HUDEP-2 (cell line): ENCODE data around the gene WNT7A.
A peak's percentile ranks its signal among the peaks of the same experiment; 100 is the strongest.

Experiments
- DNase-seq, 76 experiments: peaks; one replicate each; lab custom pipeline; 2025; ENCODE audit not compliant: unreplicated experiment in 76 of 76; lab: John Stamatoyannopoulos, UW

The WNT7A gene

GRCh38 chr3:13885704-13886010, 5.8 kb upstream of the WNT7A start:
- no peak for DNase-seq

DNA sequence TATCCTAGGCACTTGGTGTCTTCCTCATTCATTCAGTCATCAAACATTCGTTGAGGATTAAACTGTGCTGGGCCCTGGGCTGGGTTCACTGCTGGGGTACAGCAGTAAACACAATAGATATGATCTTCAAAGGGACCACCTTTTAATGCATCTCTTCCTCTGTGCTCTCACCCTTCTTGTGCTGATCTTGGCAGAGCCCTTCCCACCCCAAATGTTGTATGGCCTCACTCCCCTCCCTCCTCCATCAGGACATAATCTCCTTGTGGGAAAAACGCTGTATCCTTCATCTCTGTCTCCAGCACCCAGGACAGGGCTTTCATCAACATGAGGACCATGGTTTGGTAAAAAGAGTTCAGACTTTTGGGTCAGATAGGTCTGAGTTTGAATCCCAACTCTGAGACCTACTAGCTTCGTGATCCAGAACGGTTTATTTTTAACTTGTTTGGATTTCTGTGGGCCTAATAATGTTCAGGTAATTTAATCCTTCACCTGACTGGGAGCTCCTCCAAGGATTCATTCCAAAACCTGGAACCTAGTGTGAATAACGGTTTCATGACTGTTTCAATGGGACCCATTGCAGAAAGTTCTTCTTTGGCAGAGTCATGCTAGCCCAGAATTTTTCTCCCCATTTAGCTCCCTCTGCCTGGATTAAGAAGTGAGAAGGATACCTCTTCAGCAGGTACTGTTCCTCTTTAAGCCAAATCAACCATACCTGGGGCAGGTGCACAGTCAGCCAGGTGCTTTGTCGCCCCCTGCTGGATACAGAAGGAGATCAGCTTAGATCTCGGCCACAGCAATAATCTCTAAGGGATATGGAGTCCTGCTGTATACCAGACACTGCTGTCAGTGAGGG, 5.2 kb upstream of the WNT7A start:
- peak in 29 of 76 experiments; percentile 2 to 49 (median 13) for DNase-seq

DNA sequence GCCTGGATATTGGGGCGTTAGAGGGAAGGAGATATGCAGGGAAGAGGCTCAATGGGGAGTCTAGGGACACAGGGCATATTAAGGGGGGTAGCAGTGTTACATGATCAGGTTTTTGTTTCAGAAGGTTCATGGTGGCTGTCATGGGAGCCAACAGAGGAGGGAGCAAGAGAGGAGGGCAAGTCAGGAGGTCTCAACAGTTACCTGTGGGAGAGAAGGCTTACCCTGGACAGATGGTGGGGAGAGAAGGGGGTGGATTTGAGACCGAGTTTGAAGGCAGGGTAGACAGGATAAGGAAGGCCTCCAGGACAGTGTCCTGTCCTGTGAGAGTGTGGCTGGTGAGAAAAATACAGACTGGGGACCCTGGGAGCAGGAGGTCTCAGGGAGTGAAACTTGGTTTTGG, 3.8 kb upstream of the WNT7A start:
- DNase-seq, result no peak

- no peak for DNase-seq
Observed at GRCh38 chr3:13882876-13883275, 3.0 kb upstream of the WNT7A start.

DNA sequence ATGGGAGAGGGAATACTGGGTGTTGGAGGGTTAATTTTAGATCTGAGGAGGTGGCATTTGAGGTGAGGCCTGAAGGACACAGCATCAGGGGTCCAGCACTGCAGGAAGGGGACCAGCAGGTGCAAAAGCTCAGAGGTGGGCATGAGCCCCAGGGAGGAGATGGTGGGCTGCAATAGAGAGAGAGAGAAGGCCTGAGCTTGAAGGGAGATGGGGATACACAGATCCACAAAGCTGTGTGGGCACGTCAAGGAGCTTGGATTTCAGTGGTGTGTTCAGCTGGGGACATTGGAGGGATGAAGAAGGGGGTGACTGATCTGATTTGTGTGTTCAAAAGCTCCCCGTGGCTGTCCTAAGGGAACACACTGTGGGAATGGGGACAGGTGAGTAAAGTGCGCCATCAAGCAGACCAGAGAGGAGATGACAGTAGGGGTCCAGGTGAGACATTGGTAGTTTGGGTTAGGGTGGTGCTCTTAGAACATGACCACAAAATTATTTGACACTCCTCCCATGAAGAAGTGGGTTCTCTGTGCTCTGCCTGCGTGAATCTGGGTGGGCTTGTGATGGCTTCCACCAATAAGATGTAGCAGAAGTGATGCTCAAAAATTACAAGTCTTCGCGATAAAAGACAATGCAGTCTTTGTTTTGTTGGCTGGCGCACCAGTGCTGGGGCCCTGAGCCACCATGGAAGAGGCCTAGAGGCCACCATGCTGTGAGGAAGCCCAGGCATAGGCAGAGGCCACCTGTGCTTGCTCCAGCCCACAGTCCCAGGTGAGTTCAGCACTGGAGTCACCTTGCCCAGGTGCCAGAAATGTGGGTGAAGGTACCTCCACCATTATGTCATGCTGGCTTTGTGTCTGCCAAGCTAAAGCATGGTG, 1.9 kb upstream of the WNT7A start:
- no peak for DNase-seq

GRCh38 chr3:13880811-13881156, 913 bp upstream of the WNT7A start:
- no peak for DNase-seq

DNA sequence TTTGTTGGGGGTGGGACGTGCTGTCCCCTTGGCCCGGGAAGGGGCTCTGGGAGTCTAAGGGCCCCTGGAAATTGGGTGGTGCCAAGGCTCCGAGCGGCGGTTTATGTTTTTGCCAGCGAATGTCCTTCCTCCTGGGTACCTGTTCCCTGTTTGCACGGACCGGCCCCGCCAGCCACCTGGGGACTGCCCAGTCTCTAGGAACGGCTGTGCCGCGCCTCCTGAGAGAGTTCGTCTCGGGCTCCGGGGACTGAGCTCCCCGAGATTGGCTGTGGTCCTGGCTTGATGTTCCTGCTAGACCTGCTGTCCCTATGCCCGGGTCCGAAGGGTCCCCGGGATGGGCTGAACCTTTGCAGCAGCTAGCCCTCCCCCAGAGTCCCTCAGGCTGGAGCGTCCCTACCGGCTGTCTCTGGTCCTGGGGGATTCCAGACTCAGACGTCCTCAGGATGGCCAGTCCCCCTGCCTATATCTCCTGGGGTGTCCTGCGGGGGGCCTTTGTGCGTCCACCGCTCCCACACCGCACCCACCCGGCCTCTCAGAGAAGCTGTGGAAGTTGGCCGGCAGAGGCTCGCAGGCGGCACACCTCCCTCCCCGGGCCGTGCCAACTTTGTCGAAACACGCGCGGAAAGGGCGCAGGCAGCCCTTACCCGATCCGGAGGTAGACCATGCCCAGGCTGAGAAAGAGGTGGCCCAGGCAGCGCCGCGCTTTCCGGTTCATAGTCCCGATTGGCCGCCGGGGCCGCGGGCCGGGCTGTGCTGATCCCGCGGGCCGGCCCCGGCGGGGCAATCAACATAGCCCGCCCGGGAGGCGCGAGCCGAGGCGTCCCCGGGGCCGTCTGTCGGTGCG, 547 bp downstream of the WNT7A start:
- DNase-seq, result no peak

DNA sequence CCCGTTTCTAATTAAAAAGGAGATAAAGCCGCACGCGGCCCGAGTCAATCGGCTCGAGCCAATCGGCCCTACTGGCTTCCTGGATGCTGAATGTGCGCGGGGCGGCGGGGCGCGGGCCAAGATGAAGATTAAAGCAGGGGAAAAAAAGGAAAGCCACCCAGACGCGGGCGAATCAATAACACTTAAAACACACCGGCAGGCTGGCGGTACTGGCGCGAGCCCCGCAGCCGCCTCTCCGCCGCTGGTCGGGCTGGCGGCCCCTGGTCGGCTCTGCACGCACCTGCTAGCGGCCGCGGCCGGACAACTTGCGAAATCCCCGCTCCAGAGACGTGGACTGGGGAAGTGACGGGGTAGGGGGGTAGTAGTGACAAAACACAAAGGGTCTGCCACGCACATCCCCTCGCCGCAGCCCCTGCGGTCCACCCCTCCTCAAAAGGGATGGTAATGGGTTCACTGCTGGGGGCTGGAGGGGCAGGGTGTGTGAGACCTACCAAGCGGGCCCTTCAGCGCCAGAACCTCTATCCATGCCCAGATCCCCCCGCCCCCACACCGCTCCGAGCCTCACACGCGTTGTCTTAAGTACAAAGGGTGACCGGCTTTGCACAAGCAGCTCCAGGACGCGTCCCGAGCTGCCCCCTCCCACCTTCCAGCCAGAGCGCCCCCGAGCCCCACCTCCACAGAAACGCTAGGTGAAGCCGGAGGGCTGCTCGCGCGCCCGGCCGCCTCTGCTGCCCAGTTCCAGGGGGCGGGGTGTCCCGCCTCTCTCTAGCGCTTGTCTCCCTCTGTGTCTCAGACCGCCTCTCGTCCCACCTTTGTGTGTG, 1.4 kb downstream of the WNT7A start:
- DNase-seq, result no peak

GRCh38 chr3:13877911-13878280, 2.0 kb downstream of the WNT7A start:
- no peak for DNase-seq

GRCh38 chr3:13876451-13877100, 3.3 kb downstream of the WNT7A start:
- DNase-seq, result no peak

- no peak for DNase-seq
Observed at GRCh38 chr3:13874891-13875290, 5.0 kb downstream of the WNT7A start.

DNA sequence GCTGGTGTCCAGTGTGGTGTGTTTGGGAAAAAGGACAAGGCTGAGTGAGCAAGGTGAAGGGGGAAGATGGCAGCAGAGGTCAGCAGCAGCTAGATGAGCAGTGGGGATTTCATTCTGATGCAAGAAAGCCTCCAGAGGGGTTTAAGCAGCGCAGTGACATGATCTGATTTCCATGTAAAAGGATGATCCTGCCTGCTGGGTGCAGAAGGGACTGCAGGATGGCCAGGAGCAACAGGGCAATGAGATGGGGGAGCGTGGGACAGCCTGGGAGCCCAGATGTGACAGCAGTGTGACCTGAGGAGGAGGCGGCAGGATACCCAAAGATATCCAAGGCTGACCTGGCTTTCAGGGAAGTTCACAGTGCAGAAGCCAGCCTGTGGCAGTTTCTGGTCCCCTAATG, 6.1 kb downstream of the WNT7A start:
- DNase-seq, result no peak

DNA sequence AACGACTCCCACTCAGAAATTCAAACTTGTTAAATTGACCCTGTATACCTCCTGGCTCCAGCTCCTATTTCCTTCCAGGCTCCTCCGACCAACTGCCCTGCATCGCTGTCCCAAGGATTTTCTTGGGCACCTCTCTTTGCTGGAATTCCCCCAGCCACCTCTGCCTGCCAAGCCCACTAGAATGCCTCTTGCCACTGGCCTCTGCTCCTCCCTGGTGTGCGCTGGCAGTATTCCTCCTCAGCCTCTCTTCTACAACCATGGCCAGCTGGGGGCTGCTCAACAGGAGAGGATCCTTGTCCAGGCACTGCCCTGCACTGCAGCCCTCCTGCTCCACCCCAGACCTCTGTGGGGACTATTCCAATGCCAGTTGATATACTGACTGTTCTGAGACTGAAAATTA, 7.4 kb downstream of the WNT7A start:
- DNase-seq, result no peak

GRCh38 chr3:13871791-13872190, 8.1 kb downstream of the WNT7A start:
- no peak for DNase-seq

GRCh38 chr3:13870902-13871301, 9.0 kb downstream of the WNT7A start:
- DNase-seq, result no peak

DNA sequence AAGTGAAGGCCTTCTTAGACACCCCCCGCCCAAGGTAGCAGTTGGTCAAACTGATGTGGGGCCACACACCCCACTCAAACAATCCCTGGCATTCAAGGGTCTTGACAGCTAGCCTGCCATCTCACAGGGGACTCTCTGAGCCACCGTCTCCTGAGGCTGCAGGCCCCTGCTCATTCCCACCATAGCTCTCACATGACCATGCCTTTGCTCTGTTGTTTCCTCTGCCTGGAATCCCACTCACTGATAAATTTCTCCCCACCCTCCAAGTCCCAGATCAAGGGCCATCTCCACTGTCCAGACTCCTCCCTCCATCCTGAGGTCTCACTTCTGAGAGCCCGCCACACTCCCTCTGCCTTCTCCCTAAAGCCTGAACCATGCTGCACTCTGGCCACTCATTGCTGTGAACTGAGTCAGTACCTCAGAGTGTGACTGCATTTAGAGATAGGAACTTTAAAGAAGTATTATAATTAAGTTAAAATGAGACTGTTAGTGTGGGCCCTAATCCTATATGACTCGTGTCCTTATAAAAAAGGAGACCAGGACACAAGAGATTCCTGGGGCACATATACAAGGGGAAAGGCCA, 10.0 kb downstream of the WNT7A start:
- no peak for DNase-seq

DNA sequence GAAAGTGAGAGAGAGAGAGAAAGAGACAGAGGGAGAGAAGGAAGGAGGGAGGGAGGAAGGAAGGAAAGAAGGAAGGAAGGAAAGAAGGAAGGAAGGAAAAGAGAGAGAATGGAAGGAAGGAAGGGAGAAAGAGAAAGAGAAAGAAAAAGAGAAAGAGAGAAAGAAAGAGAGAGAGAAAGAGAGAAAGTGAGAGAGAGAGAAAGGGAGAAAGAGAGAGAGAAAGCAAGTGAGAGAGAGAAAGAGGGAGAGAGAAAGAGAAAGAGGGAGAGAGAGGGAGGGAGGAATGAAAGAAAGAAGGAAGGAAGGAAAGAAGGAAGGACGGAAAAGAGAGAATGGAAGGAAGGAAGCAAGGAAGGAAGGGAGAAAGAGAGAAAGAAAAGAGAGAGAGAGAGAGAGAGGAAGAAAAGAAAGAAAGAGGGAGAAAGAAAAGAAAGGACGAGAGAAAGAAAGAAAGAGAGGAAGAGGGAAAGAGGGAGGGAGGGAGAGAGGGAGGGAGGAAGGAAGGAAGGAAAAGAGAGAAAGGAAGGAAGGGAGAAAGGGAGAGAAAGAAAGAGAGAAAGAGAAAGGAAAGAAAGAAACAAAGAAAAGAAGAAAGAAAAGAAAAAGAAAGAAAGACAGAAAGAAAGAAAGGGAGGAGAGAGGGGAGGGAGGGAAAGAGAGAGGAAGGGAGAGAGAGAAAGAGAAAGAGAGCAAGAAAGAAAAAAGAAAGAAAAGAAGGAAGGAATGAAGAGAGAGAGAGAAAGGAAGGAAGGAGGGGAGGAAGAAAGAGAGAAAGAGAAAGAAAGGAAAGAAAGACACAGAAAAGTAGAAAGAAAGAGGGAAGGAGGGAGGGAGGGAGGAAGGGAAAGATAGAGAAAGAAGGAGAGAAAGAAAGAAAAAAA, 10.8 kb downstream of the WNT7A start:
- DNase-seq, result no peak

- DNase-seq, result no peak
Observed at GRCh38 chr3:13867732-13868131, 12.1 kb downstream of the WNT7A start.
